GM23338 (cell line): Measurements from ENCODE around the gene PIP5K1A. TPM values are rescaled to one million over a fixed set of nuclear protein-coding genes. Genes with fewer than 3 reads are reported as not detected.
A peak's percentile ranks its signal among the peaks of the same experiment; 100 is the strongest.

ENCODE experiments used
- ATAC-seq: fragments of 200-7000 bp; cut with Tn5 transposase; 3 replicates; pipeline ENCODE4 v1.9.1; 2020
- DNase-seq: peaks from one replicate; pipeline ENCODE4 v3.0.0-alpha.2; 2015; ENCODE audit warnings: low spot score
- H2AFZ ChIP-seq: fragments of 200-600 bp; sonication (generic); 2 replicates; pipeline ENCODE4 v1.8.0; 2016; ENCODE audit warnings: antibody characterized with exemption, mild to moderate bottlenecking, moderate library complexity
- H3F3A ChIP-seq: fragments of 200-600 bp; sonication (generic); replicated peaks from 2 replicates; pipeline ENCODE4 v1.8.0; 2017; ENCODE audit warnings: antibody characterized with exemption, mixed run types, low read depth
- H3K27ac ChIP-seq: fragments of 200-600 bp; sonication (generic); 2 replicates; pipeline ENCODE4 v1.6.1; 2016; ENCODE audit warnings: low read depth
- H3K27me3 ChIP-seq: fragments of 200-600 bp; sonication (generic); 2 replicates; pipeline ENCODE4 v1.8.0; 2016; ENCODE audit warnings: mild to moderate bottlenecking, mixed run types, moderate library complexity; ENCODE audit not compliant: insufficient read depth
- H3K36me3 ChIP-seq: fragments of 200-600 bp; sonication (generic); 2 replicates; pipeline ENCODE4 v1.8.0; 2016; ENCODE audit warnings: mild to moderate bottlenecking; ENCODE audit not compliant: insufficient read depth
- H3K4me1 ChIP-seq: fragments of 200-600 bp; sonication (generic); 2 replicates; pipeline ENCODE4 v1.8.0; 2016; ENCODE audit warnings: mild to moderate bottlenecking, moderate library complexity; ENCODE audit not compliant: insufficient read depth
- H3K4me2 ChIP-seq: fragments of 200-600 bp; sonication (generic); 2 replicates; pipeline ENCODE4 v1.7.1; 2017; ENCODE audit warnings: mixed run types
- H3K4me3 ChIP-seq: fragments of 200-600 bp; sonication (generic); 2 replicates; pipeline ENCODE4 v1.6.1; 2016; ENCODE audit warnings: mixed run types
- H3K79me2 ChIP-seq: fragments of 200-600 bp; sonication (generic); replicated peaks from 2 replicates; pipeline ENCODE4 v1.8.0; 2017; ENCODE audit warnings: mild to moderate bottlenecking; ENCODE audit not compliant: insufficient read depth
- H3K9me2 ChIP-seq: fragments of 200-600 bp; sonication (generic); 2 replicates; pipeline ENCODE4 v1.8.0; 2017; ENCODE audit not compliant: insufficient read depth
- H4K20me1 ChIP-seq: fragments of 200-600 bp; sonication (generic); replicated peaks from 2 replicates; pipeline ENCODE4 v1.8.0; 2017; ENCODE audit warnings: mild to moderate bottlenecking; ENCODE audit not compliant: insufficient read depth
- H3K27ac Mint-ChIP-seq: 2 replicates; pipeline ENCODE4 v1.8.0; 2020; ENCODE audit warnings: inconsistent platforms, mild to moderate bottlenecking, moderate library complexity, mixed read lengths
- H3K27me3 Mint-ChIP-seq: 3 replicates; pipeline ENCODE4 v1.8.0; 2022; ENCODE audit warnings: low read depth, mild to moderate bottlenecking, moderate library complexity, mixed read lengths, inconsistent platforms; ENCODE audit not compliant: insufficient read depth, poor library complexity
- H3K36me3 Mint-ChIP-seq: 3 replicates; pipeline ENCODE4 v1.8.0; 2021; ENCODE audit warnings: low read depth, mild to moderate bottlenecking, inconsistent platforms, moderate library complexity, mixed read lengths
- H3K4me1 Mint-ChIP-seq: 3 replicates; pipeline ENCODE4 v1.8.0; 2020; ENCODE audit warnings: mild to moderate bottlenecking, inconsistent platforms, mixed read lengths
- H3K4me3 Mint-ChIP-seq: 3 replicates; pipeline ENCODE4 v1.8.0; 2021; ENCODE audit warnings: moderate library complexity, mild to moderate bottlenecking, inconsistent platforms, mixed read lengths
- H3K9me3 Mint-ChIP-seq: 3 replicates; pipeline ENCODE4 v1.8.0; 2020; ENCODE audit warnings: moderate library complexity, mild to moderate bottlenecking, inconsistent platforms, mixed read lengths
- CREB1 ChIP-seq: fragments of 250-450 bp; sonication (Bioruptor Pico); IDR thresholded peaks from 2 replicates; pipeline ENCODE4 v1.5.0; 2020; ENCODE audit warnings: low read depth, mild to moderate bottlenecking, moderate library complexity
- CTCF ChIP-seq, 2 experiments: fragments of 200-600 bp in 1 of 2; sonication (generic) in 1 of 2; conservative IDR thresholded peaks; 2 replicates each; pipeline versions ENCODE4 v1.5.1 to v1.6.1; 2016 to 2017; ENCODE audit warnings: antibody characterized with exemption in 2 of 2, low read depth in 2 of 2, mild to moderate bottlenecking in 2 of 2, moderate library complexity in 1 of 2
- ETS1 ChIP-seq: IDR thresholded peaks from 2 replicates; pipeline ENCODE4 v1.6.1; 2016; ENCODE audit warnings: antibody characterized with exemption
- EZH2 ChIP-seq: fragments of 200-600 bp; sonication (generic); IDR thresholded peaks from one replicate; pipeline ENCODE4 v1.8.0; 2017; ENCODE audit warnings: antibody characterized with exemption, mild to moderate bottlenecking, low read depth; ENCODE audit not compliant: unreplicated experiment
- EZH2phosphoT487 ChIP-seq: fragments of 200-600 bp; sonication (generic); IDR thresholded peaks from one replicate; pipeline ENCODE4 v1.8.1; 2018; ENCODE audit warnings: antibody characterized with exemption; ENCODE audit not compliant: unreplicated experiment
- JUNB ChIP-seq: IDR thresholded peaks from one replicate; pipeline ENCODE4 v1.6.1; 2016; ENCODE audit warnings: antibody characterized with exemption; ENCODE audit not compliant: unreplicated experiment
- NANOG ChIP-seq: IDR thresholded peaks from 2 replicates; pipeline ENCODE4 v1.6.1; 2016; ENCODE audit warnings: antibody characterized with exemption, borderline replicate concordance
- POLR2AphosphoS5 ChIP-seq: IDR thresholded peaks from 2 replicates; pipeline ENCODE4 v1.6.1; 2016; ENCODE audit warnings: antibody characterized with exemption, low read depth
- REST ChIP-seq: IDR thresholded peaks from one replicate; pipeline ENCODE4 v1.6.1; 2018; ENCODE audit warnings: antibody characterized with exemption; ENCODE audit not compliant: unreplicated experiment
- STAT1 ChIP-seq: IDR thresholded peaks from one replicate; pipeline ENCODE4 v1.6.1; 2016; ENCODE audit warnings: antibody characterized with exemption; ENCODE audit not compliant: unreplicated experiment
- ZNF114 ChIP-seq: fragments of 250-450 bp; sonication (Bioruptor Pico); IDR thresholded peaks from 2 replicates; pipeline ENCODE4 v1.5.0; 2020; ENCODE audit warnings: mild to moderate bottlenecking, moderate library complexity
- ZNF331 ChIP-seq: fragments of 250-450 bp; sonication (Bioruptor Pico); IDR thresholded peaks from 2 replicates; pipeline ENCODE4 v1.5.0; 2020; ENCODE audit warnings: low read depth, mild to moderate bottlenecking, moderate library complexity
- ZNF462 ChIP-seq: fragments of 250-450 bp; sonication (Bioruptor Pico); IDR thresholded peaks from 2 replicates; pipeline ENCODE4 v1.5.0; 2020; ENCODE audit warnings: mild to moderate bottlenecking, moderate library complexity
- polyA plus RNA-seq: library from polyadenylated mRNA; unstranded; fragments of >200 nt; fragmentation: Nextera tagmentation; extraction: Ambion mirVana; gene quantifications from 2 replicates; pipeline ENCODE4 v1.2.1, GENCODE V29; 2016
- total RNA-seq: library from RNA; depleted of rRNA; stranded (reverse); fragments of >200 nt; shearing (Covaris generic); gene quantifications from 2 replicates; pipeline ENCODE4 v1.2.3, GENCODE V29; 2014

The PIP5K1A gene
- total and polyA plus RNA-seq, 2 experiments from 2014 or later = 23.2 to 63.3 TPM

- peak; percentile 94 for ATAC-seq
- H3K27ac ChIP-seq = peak within 1 kb of the TSS; percentile 64
- peaks cover 16% of the 10 kb centered on the region for H3K4me1 Mint-ChIP-seq
- no peak for TF ChIP-seq CTCF (conservative IDR thresholded peaks at IDR 0.05; ENCODE audit: low read depth in 2 of 2)
- peak; percentile 100 for TF ChIP-seq ETS1
- peak; percentile 69 for TF ChIP-seq POLR2AphosphoS5
- no peak for TF ChIP-seq STAT1
- no peak for TF ChIP-seq EZH2
- TF ChIP-seq ZNF114 (CRISPR knock-in tag) = no peak
- TF ChIP-seq ZNF462 (CRISPR knock-in tag) = no peak
- TF ChIP-seq EZH2phosphoT487 = no peak
- no peak for TF ChIP-seq REST
- no peak for TF ChIP-seq JUNB
- peak; percentile 86 for TF ChIP-seq CREB1 (CRISPR knock-in tag)
- TF ChIP-seq NANOG = no peak; the same call in 1 of the 2 replicates
- no peak for TF ChIP-seq ZNF331 (CRISPR knock-in tag)
- H3K36me3 Mint-ChIP-seq = peaks cover 43% of the 10 kb centered on the region
- H3K9me2 ChIP-seq = no peaks in the 10 kb centered on the region
- peak within 1 kb of the TSS; percentile 97 for H3K4me3 Mint-ChIP-seq
- peak within 1 kb of the TSS; percentile 66 for H3K4me3 ChIP-seq
- peak; percentile 99 for DNase-seq
- peaks cover 8% of the 10 kb centered on the region for H3K79me2 ChIP-seq
- 0 out of 2 replicates have a peak, but pooled peaks cover 5% of the 10 kb centered on the region for H3F3A ChIP-seq
- H3K9me3 Mint-ChIP-seq = peaks cover 3% of the 10 kb centered on the region; the same call in 1 of the 3 replicates
- H3K36me3 ChIP-seq = peaks cover 9% of the 10 kb centered on the region; the same call in 1 of the 2 replicates
- H3K27ac Mint-ChIP-seq = peak within 1 kb of the TSS; percentile 95
- H3K27me3 Mint-ChIP-seq = peaks cover 9% of the 10 kb centered on the region
- H3K4me1 ChIP-seq = peaks cover 12% of the 10 kb centered on the region
- H3K27me3 ChIP-seq = no peaks in the 10 kb centered on the region
- H3K4me2 ChIP-seq = peak within 1 kb of the TSS; percentile 87
- H2AFZ ChIP-seq = peak within 1 kb of the TSS; percentile 45
- H4K20me1 ChIP-seq = no peaks in the 10 kb centered on the region
Observed at GRCh38 chr1:151165738-151166504, 32.4 kb upstream of the PIP5K1A start, which contains the start of the genes LYSMD1 and SCNM1. TSS of gene LYSMD1 (minus strand) at chr1:151165902. CDS start at chr1:151165258, 644 bp downstream. TSS of gene SCNM1 (plus strand) at chr1:151166144. CDS start at chr1:151166153, 9 bp downstream.
